ENCODE results near the gene PDGFD.

PDGFD gene

DNA sequence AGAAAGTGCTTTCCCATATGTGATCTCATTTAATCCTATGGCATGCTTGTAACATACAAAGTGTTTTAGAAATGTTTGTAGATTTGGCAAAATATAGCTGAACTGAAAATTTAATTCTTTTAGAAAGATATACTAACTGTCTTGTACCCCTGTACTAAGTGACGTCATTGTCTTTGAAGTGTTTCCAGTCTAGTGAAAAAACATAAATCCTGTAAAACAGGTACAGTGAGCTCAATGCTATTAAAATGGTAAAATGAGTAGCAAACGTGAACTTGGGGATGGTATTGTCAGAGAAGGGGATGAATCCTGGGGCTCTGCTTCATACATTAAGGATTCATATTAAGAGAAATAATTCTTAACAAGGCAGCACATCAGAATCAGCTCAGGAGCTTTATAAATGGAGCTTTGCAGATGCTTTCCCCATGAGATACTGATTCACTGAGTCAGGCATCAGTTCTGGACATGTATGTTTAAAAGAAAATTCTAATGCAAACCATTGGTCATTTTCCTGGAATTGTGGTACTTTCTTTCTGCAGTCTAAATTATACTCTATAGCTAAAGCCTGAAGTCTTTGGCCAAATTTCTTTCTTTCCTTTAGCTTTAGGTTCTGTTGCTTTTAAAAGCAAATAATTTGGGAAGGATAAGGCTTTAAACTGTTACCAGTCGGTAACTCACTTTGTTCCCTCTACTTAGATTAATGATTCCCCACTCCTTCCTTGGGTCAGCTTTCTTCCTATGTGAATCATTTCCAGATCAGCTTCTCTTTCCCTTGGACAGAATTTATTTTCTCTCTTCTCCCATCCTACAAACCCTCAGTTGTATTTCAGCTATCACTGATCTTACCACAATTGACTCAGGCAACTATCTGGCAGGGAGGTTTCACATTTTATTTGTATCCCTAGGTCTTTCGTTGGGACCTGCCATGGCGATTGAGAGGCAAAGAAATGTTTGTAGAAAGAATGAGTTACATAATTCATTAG, 185.0 kb downstream of the PDGFD start:
- no peak for DNase-seq (ENCODE audit: extremely low read depth, low read depth)
- TF ChIP-seq, protein P1, sequence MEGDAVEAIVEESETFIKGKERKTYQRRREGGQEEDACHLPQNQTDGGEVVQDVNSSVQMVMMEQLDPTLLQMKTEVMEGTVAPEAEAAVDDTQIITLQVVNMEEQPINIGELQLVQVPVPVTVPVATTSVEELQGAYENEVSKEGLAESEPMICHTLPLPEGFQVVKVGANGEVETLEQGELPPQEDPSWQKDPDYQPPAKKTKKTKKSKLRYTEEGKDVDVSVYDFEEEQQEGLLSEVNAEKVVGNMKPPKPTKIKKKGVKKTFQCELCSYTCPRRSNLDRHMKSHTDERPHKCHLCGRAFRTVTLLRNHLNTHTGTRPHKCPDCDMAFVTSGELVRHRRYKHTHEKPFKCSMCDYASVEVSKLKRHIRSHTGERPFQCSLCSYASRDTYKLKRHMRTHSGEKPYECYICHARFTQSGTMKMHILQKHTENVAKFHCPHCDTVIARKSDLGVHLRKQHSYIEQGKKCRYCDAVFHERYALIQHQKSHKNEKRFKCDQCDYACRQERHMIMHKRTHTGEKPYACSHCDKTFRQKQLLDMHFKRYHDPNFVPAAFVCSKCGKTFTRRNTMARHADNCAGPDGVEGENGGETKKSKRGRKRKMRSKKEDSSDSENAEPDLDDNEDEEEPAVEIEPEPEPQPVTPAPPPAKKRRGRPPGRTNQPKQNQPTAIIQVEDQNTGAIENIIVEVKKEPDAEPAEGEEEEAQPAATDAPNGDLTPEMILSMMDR (IDR thresholded peaks at IDR 0.05; ENCODE audit: low read depth, low read length, missing control alignments): no peak

DNA sequence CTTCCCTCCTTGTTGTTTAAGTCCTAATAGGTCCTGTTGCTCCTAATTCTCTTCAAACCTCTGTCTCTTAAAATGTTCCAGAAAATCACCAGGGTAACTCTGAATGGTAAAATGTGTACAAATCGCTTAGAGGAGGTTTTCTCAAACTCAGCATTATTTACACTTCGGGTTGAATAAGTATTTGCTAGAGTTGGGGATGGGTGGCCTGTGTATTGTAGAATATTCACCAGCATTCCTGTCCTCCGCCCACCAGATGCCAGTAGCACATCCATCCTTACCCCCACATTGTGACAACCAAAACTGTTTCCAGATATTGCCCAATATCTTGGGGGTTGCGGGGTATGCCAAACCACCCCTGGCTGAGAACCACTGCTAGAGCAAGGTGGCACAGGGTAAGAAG, 191.9 kb downstream of the PDGFD start:
- no peak overlapping the region for H3K4me3 ChIP-seq (replicated peaks; ENCODE audit: low read depth, low read length)
- DNase-seq (ENCODE audit: extremely low read depth, low read depth): no peak
- TF ChIP-seq, protein P1 (IDR thresholded peaks at IDR 0.05; ENCODE audit: low read depth, low read length, missing control alignments): no peak

More for the DNA sequence above, 185.0 kb downstream of the PDGFD start:
- no peak overlapping the region for H3K4me3 ChIP-seq (replicated peaks; ENCODE audit: low read depth, low read length)

DNA sequence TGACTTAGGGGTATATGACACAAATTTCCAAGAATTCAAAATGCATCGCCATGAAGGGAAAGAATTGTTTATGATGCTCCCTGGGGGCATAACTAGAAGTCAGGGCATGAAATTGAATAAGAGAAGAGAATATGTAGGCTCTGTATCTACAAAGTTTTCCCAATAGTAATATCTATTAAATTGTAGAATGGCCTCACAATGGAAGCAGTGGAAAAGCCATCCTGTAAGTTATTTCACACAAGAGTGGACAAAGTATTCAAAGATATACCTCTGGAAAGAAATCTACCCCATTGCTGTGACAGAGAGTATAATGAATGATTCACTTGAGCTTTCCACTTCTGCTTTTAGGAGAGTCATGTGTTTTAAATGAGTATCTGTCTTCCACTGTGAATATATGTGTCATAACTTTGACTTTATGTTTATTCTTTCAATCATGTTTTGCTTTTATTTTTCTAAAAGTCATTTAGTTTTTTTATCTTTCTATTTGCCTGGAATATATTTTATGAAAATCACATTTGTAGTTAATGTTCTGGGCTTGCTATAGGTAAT, 193.2 kb downstream of the PDGFD start:
- TF ChIP-seq, protein P1 (IDR thresholded peaks at IDR 0.05; ENCODE audit: low read depth, low read length, missing control alignments): no peak
- DNase-seq (ENCODE audit: extremely low read depth, low read depth): no peak
- no peak overlapping the region for H3K4me3 ChIP-seq (replicated peaks; ENCODE audit: low read depth, low read length)

DNA sequence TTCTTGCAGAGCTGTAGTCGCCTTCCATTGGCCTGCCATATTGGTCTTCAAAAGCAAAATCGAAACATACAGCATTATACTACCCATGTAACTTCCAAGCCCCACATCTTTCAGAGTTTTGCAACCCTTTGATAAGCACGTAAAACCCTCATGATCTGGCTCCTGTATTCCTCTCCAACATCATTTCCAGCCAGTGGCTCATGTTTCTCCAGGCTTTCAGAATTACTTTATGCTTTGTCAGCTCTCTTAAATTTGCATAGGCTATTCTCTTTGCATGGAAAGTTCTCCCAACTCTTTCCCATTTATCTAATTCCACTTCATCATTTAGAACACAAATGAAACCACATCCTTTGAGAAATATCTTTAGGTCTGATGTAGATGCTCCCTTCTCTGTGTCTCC, 195.3 kb downstream of the PDGFD start:
- no peak overlapping the region for H3K4me3 ChIP-seq (replicated peaks; ENCODE audit: low read depth, low read length)
- TF ChIP-seq, protein P1 (IDR thresholded peaks at IDR 0.05; ENCODE audit: low read depth, low read length, missing control alignments): no peak

DNA sequence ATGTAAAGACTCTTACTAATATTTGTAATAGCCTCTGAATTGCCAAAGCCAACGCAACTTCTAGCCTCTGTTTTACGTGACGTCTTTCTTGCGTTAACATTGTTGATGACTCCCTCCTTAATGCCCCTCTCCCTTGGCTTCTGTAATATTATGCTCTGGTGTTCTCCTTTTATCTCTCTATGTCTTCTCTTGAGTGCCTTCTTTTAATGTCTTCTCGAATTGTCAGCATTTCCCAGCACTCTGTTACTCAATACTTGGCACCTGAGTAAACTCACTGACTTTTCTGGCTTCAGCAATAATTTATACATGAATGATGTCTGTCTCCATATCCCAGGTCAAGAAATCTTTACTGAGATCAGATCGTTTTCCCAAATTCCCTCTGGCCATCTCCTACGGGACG, 196.0 kb downstream of the PDGFD start:
- no peak overlapping the region for H3K4me3 ChIP-seq (replicated peaks; ENCODE audit: low read depth, low read length)
- TF ChIP-seq, protein P1 (IDR thresholded peaks at IDR 0.05; ENCODE audit: low read depth, low read length, missing control alignments): no peak
- DNase-seq (ENCODE audit: extremely low read depth, low read depth): no peak

More for the DNA sequence above, 195.3 kb downstream of the PDGFD start:
- no peak for DNase-seq (ENCODE audit: extremely low read depth, low read depth)

DNA sequence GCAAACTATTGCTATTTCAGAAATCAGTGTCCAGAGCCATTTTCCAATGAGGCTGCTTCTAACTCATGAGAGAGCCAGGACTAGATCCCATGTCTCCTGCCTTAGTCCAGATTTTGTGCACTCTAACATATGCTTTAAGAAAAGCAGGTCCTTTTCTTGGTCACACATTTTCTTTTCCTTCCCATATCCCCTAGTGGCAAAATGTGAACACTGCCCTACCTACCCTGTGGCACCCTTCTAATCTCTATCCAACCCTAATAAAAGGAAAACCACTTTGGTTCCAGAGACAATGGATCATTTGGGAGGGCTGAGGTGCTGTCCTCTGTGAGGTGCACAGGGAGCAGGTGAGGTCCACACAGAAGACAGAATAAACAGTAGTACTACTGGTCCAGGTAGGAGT, 199.6 kb downstream of the PDGFD start:
- H3K4me3 ChIP-seq (replicated peaks; ENCODE audit: low read depth, low read length): no peak overlapping the region
- no peak for DNase-seq (ENCODE audit: extremely low read depth, low read depth)
- TF ChIP-seq, protein P1 (IDR thresholded peaks at IDR 0.05; ENCODE audit: low read depth, low read length, missing control alignments): no peak

Data from HFF-Myc (cell line).